Measurements from ENCODE around the gene PAX7. TPM values are rescaled to one million over a fixed set of nuclear protein-coding genes. Genes with fewer than 3 reads are reported as not detected.

Gene PAX7
- total RNA-seq, 1 experiment from 2014 or later: not detected

GRCh38 chr1:18778437-18778836, 147.8 kb downstream of the PAX7 start:
- no peak for DNase-seq (ENCODE audit: low read depth in 1 of 2, low spot score in 2 of 2)
- Histone ChIP-seq H3K36me3 (no peaks in the 10 kb centered on the region), H3K27ac (no peak overlapping the region), H3K4me3 (no peak overlapping the region), H3K27me3 (replicated peaks) (peaks cover 56% of the 10 kb centered on the region), H3K9me3 (replicated peaks) (no peaks in the 10 kb centered on the region), H3K4me1 (replicated peaks) (no peaks in the 10 kb centered on the region)

GRCh38 chr1:18781031-18781430, 150.4 kb downstream of the PAX7 start:
- no peaks in the 10 kb centered on the region for H3K9me3 ChIP-seq (replicated peaks)
- H3K36me3 ChIP-seq: no peaks in the 10 kb centered on the region
- no peaks in the 10 kb centered on the region for H3K4me1 ChIP-seq (replicated peaks)
- H3K27ac ChIP-seq: no peak overlapping the region
- no peak overlapping the region for H3K4me3 ChIP-seq
- no peak for DNase-seq (ENCODE audit: low read depth in 1 of 2, low spot score in 2 of 2)
- peaks cover 72% of the 10 kb centered on the region for H3K27me3 ChIP-seq (replicated peaks)

- Histone ChIP-seq H3K9me3 (replicated peaks) (no peaks in the 10 kb centered on the region), H3K4me3 (no peak overlapping the region), H3K36me3 (no peaks in the 10 kb centered on the region), H3K27me3 (replicated peaks) (peaks cover 66% of the 10 kb centered on the region), H3K4me1 (replicated peaks) (no peaks in the 10 kb centered on the region), H3K27ac (no peak overlapping the region)
- no peak for DNase-seq (ENCODE audit: low read depth in 1 of 2, low spot score in 2 of 2)
Measured at GRCh38 chr1:18783705-18784481, 153.2 kb downstream of the PAX7 start.

- no peaks in the 10 kb centered on the region for H3K4me1 ChIP-seq (replicated peaks)
- H3K27me3 ChIP-seq (replicated peaks): peaks cover 66% of the 10 kb centered on the region
- no peaks in the 10 kb centered on the region for H3K36me3 ChIP-seq
- H3K27ac ChIP-seq: no peak overlapping the region
- H3K9me3 ChIP-seq (replicated peaks): no peaks in the 10 kb centered on the region
- DNase-seq (ENCODE audit: low read depth in 1 of 2, low spot score in 2 of 2): no peak
- H3K4me3 ChIP-seq: no peak overlapping the region
Measured at GRCh38 chr1:18784482-18784831, 153.8 kb downstream of the PAX7 start.

GRCh38 chr1:18786149-18786548, 155.5 kb downstream of the PAX7 start:
- Histone ChIP-seq H3K36me3 (no peaks in the 10 kb centered on the region), H3K27ac (no peak overlapping the region), H3K27me3 (replicated peaks) (peaks cover 63% of the 10 kb centered on the region), H3K9me3 (replicated peaks) (no peaks in the 10 kb centered on the region), H3K4me1 (replicated peaks) (no peaks in the 10 kb centered on the region), H3K4me3 (no peak overlapping the region)
- DNase-seq (ENCODE audit: low read depth in 1 of 2, low spot score in 2 of 2): no peak

- Histone ChIP-seq H3K36me3 (no peaks in the 10 kb centered on the region), H3K4me1 (replicated peaks) (no peaks in the 10 kb centered on the region), H3K27me3 (replicated peaks) (peaks cover 70% of the 10 kb centered on the region), H3K9me3 (replicated peaks) (no peaks in the 10 kb centered on the region), H3K4me3 (no peak overlapping the region), H3K27ac (no peak overlapping the region)
- DNase-seq (ENCODE audit: low read depth in 1 of 2, low spot score in 2 of 2): no peak
Measured at GRCh38 chr1:18787825-18788385, 157.3 kb downstream of the PAX7 start.

- H3K9me3 ChIP-seq (replicated peaks): no peaks in the 10 kb centered on the region
- H3K27me3 ChIP-seq (replicated peaks): peaks cover 67% of the 10 kb centered on the region
- H3K36me3 ChIP-seq: no peaks in the 10 kb centered on the region
- H3K4me3 ChIP-seq: no peak overlapping the region
- no peak overlapping the region for H3K27ac ChIP-seq
- no peaks in the 10 kb centered on the region for H3K4me1 ChIP-seq (replicated peaks)
- DNase-seq (ENCODE audit: low read depth in 1 of 2, low spot score in 2 of 2): no peak
Measured at GRCh38 chr1:18789246-18789645, 158.6 kb downstream of the PAX7 start.

- Histone ChIP-seq H3K27ac (no peak overlapping the region), H3K27me3 (replicated peaks) (peaks cover 57% of the 10 kb centered on the region), H3K4me3 (no peak overlapping the region), H3K9me3 (replicated peaks) (no peaks in the 10 kb centered on the region), H3K36me3 (no peaks in the 10 kb centered on the region), H3K4me1 (replicated peaks) (no peaks in the 10 kb centered on the region)
- no peak for DNase-seq (ENCODE audit: low read depth in 1 of 2, low spot score in 2 of 2)
Measured at GRCh38 chr1:18792747-18793146, 162.1 kb downstream of the PAX7 start.

GRCh38 chr1:18793164-18793563, 162.5 kb downstream of the PAX7 start:
- no peaks in the 10 kb centered on the region for H3K9me3 ChIP-seq (replicated peaks)
- H3K27ac ChIP-seq: no peak overlapping the region
- H3K4me1 ChIP-seq (replicated peaks): no peaks in the 10 kb centered on the region
- H3K4me3 ChIP-seq: no peak overlapping the region
- no peaks in the 10 kb centered on the region for H3K36me3 ChIP-seq
- H3K27me3 ChIP-seq (replicated peaks): peaks cover 61% of the 10 kb centered on the region
- no peak for DNase-seq (ENCODE audit: low read depth in 1 of 2, low spot score in 2 of 2)

GRCh38 chr1:18794051-18794450, 163.4 kb downstream of the PAX7 start:
- Histone ChIP-seq H3K4me3 (no peak overlapping the region), H3K9me3 (replicated peaks) (no peaks in the 10 kb centered on the region), H3K27ac (no peak overlapping the region), H3K4me1 (replicated peaks) (no peaks in the 10 kb centered on the region), H3K36me3 (no peaks in the 10 kb centered on the region), H3K27me3 (replicated peaks) (peaks cover 63% of the 10 kb centered on the region)
- DNase-seq (ENCODE audit: low read depth in 1 of 2, low spot score in 2 of 2): no peak

GRCh38 chr1:18794561-18794960, 163.9 kb downstream of the PAX7 start:
- Histone ChIP-seq H3K9me3 (replicated peaks) (no peaks in the 10 kb centered on the region), H3K36me3 (no peaks in the 10 kb centered on the region), H3K27ac (no peak overlapping the region), H3K27me3 (replicated peaks) (peaks cover 57% of the 10 kb centered on the region), H3K4me1 (replicated peaks) (no peaks in the 10 kb centered on the region), H3K4me3 (no peak overlapping the region)
- DNase-seq (ENCODE audit: low read depth in 1 of 2, low spot score in 2 of 2): no peak

GRCh38 chr1:18795002-18795689, 164.5 kb downstream of the PAX7 start:
- Histone ChIP-seq H3K27me3 (replicated peaks) (peaks cover 52% of the 10 kb centered on the region), H3K27ac (no peak overlapping the region), H3K9me3 (replicated peaks) (no peaks in the 10 kb centered on the region), H3K36me3 (no peaks in the 10 kb centered on the region), H3K4me3 (no peak overlapping the region), H3K4me1 (replicated peaks) (no peaks in the 10 kb centered on the region)
- no peak for DNase-seq (ENCODE audit: low read depth in 1 of 2, low spot score in 2 of 2)

- H3K27ac ChIP-seq: no peak overlapping the region
- H3K4me3 ChIP-seq: no peak overlapping the region
Measured at GRCh38 chr1:18796950-18797349, 166.3 kb downstream of the PAX7 start.

More at GRCh38 chr1:18796950-18797349, 166.3 kb downstream of the PAX7 start:
- DNase-seq (ENCODE audit: low read depth in 1 of 2, low spot score in 2 of 2): no peak
- Histone ChIP-seq H3K4me1 (replicated peaks) (no peaks in the 10 kb centered on the region), H3K9me3 (replicated peaks) (no peaks in the 10 kb centered on the region), H3K36me3 (no peaks in the 10 kb centered on the region), H3K27me3 (replicated peaks) (peaks cover 41% of the 10 kb centered on the region)

Measured in SJSA1 (cell line).